A673 (cell line): ENCODE results near the gene U2SURP.
"Not testable (repeated sequence)": the region's sequence is repeated elsewhere in the genome, so short reads cannot be mapped to it uniquely, and the experiment has no call there.

Experiments used
- CTCF ChIP-seq: fragments of 300-800, 200-600 bp; sonication (generic); conservative IDR thresholded peaks from 2 replicates; pipeline ENCODE4 v1.5.1; 2017; ENCODE audit warnings: low read depth, mild to moderate bottlenecking, antibody characterized with exemption, low read length, moderate library complexity, mixed read lengths
- EZH2 ChIP-seq: fragments of 200-600 bp; sonication (generic); IDR thresholded peaks from 2 replicates; pipeline ENCODE4 v1.6.1; 2017; ENCODE audit warnings: borderline replicate concordance, low read depth, mild to moderate bottlenecking, mixed read lengths, antibody characterized with exemption, low read length; ENCODE audit not compliant: poor library complexity, severe bottlenecking

DNA sequence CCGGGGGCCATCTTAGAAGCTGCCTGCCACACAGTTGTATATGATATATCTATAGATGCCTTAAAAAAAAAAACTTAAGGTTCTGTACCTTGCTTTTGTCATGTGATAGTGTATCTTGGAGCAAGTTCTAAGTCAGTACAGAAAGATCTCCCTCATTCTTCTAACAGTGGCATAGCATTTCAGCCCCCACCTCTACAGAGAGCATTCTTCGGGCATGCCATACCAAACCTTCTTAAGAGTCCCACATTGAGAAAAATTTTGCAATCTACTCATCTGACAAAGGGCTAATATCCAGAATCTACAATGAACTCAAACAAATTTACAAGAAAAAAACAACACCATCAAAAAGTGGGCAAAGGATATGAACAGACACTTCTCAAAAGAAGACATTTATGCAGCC lies 13.1 kb upstream of the U2SURP start:
- not testable (repeated sequence) for TF ChIP-seq CTCF, EZH2
